HepG2 (cell line): ENCODE results near the gene ARRDC1. TPM values are rescaled to one million over a fixed set of nuclear protein-coding genes. Genes with fewer than 3 reads are reported as not detected.

Source experiments
- AGO1 ChIP-seq: fragments of 200-400 bp; formaldehyde crosslinking; IDR thresholded peaks from 2 replicates; pipeline ENCODE4 v1.6.1; 2017; ENCODE audit warnings: mild to moderate bottlenecking, low read depth, low read length, moderate library complexity; ENCODE audit not compliant: poor library complexity, severe bottlenecking
- AKAP8 ChIP-seq: sonication (generic); formaldehyde crosslinking; IDR thresholded peaks from 2 replicates; pipeline ENCODE4 v1.5.1; 2020; ENCODE audit warnings: mild to moderate bottlenecking, missing genetic modification reagents
- CC2D1A ChIP-seq: sonication (generic); formaldehyde crosslinking; IDR thresholded peaks from 2 replicates; pipeline ENCODE4 v1.8.1; 2023; ENCODE audit warnings: mild to moderate bottlenecking, missing genetic modification reagents
- DZIP1 ChIP-seq: sonication (generic); formaldehyde crosslinking; IDR thresholded peaks from 2 replicates; pipeline ENCODE4 v1.5.0; 2020; ENCODE audit warnings: mild to moderate bottlenecking, missing genetic modification reagents
- ELF3 ChIP-seq: IDR thresholded peaks from 2 replicates; pipeline ENCODE4 v1.6.1; 2016; ENCODE audit warnings: missing genetic modification reagents, missing compliant biosample characterization
- GABPA ChIP-seq, 2 experiments: IDR thresholded peaks; 2 replicates each; pipeline ENCODE4 v1.6.1; 2011 to 2016; ENCODE audit warnings: low read depth in 2 of 2, low read length in 1 of 2, missing biosample characterization in 1 of 2, missing genetic modification characterization in 1 of 2
- KMT2B ChIP-seq: IDR thresholded peaks from 2 replicates; pipeline ENCODE4 v1.6.1; 2016; ENCODE audit warnings: missing genetic modification reagents, missing compliant biosample characterization
- POGZ ChIP-seq: sonication (generic); formaldehyde crosslinking; IDR thresholded peaks from 2 replicates; pipeline ENCODE4 v1.4.0; 2020; ENCODE audit warnings: mild to moderate bottlenecking, missing genetic modification reagents
- SIN3B ChIP-seq: fragments of 150-350 bp; IDR thresholded peaks from 2 replicates; pipeline ENCODE4 v1.6.1; 2014; ENCODE audit warnings: low read length
- TRAFD1 ChIP-seq: sonication (generic); formaldehyde crosslinking; IDR thresholded peaks from 2 replicates; pipeline ENCODE4 v1.5.1; 2020; ENCODE audit warnings: missing genetic modification reagents, mild to moderate bottlenecking, borderline replicate concordance
- ZBTB8A ChIP-seq: sonication (generic); formaldehyde crosslinking; IDR thresholded peaks from 2 replicates; pipeline ENCODE4 v1.4.0; 2020; ENCODE audit warnings: mild to moderate bottlenecking, low read depth, missing genetic modification reagents, borderline replicate concordance
- ZFP62 ChIP-seq: sonication (generic); formaldehyde crosslinking; IDR thresholded peaks from 2 replicates; pipeline ENCODE4 v1.4.0; 2020; ENCODE audit warnings: missing genetic modification reagents
- ZNF33B ChIP-seq: sonication (generic); formaldehyde crosslinking; IDR thresholded peaks from 2 replicates; pipeline ENCODE4 v1.5.1; 2020; ENCODE audit warnings: mild to moderate bottlenecking, missing genetic modification reagents
- ZNF350 ChIP-seq: sonication (generic); formaldehyde crosslinking; IDR thresholded peaks from 2 replicates; pipeline ENCODE4 v1.4.0; 2020; ENCODE audit warnings: mild to moderate bottlenecking, low read depth, missing genetic modification reagents, borderline replicate concordance
- ZNF430 ChIP-seq: sonication (generic); formaldehyde crosslinking; IDR thresholded peaks from 2 replicates; pipeline ENCODE4 v1.9.0; 2021; ENCODE audit warnings: mild to moderate bottlenecking, missing genetic modification reagents
- ZNF598 ChIP-seq: sonication (generic); formaldehyde crosslinking; IDR thresholded peaks from 2 replicates; pipeline ENCODE4 v1.5.1; 2020; ENCODE audit warnings: mild to moderate bottlenecking, missing genetic modification reagents, borderline replicate concordance
- polyA plus RNA-seq, 8 experiments: library from polyadenylated mRNA; depleted of rRNA in 3 of 8; stranded (reverse) in 7 of 8; unstranded in 1 of 8; fragments of >200 nt; fragmentation: Illumina TruSeq in 4 of 8; extraction: Trizol in 4 of 8; gene quantifications; 2 replicates each; pipeline versions ENCODE4 v1.2.1 to v1.2.3, GENCODE V29; 2011 to 2016; ENCODE audit warnings: low read depth in 4 of 8, missing spikeins in 1 of 8, mixed read lengths in 1 of 8; ENCODE audit not compliant: insufficient read depth in 1 of 8
- total RNA-seq, 5 experiments: library from RNA; depleted of rRNA; stranded (reverse); fragments of >200 nt; fragmentation: Illumina TruSeq; extraction: Trizol; gene quantifications; 2 replicates each; pipeline ENCODE4 v1.2.3, GENCODE V29; 2016; ENCODE audit warnings: low read depth in 1 of 5
- TF ChIP-seq, protein P1 (sequence below): sonication (generic); formaldehyde crosslinking; IDR thresholded peaks from 2 replicates; pipeline ENCODE4 v1.9.0; 2021; ENCODE audit warnings: missing genetic modification reagents, borderline replicate concordance
- TF ChIP-seq, protein P2 (sequence below): sonication (generic); formaldehyde crosslinking; IDR thresholded peaks from 2 replicates; pipeline ENCODE4 v1.4.0; 2020; ENCODE audit warnings: missing genetic modification reagents

The ARRDC1 gene
- total and polyA plus RNA-seq, 2 of the 13 experiments (the other 11 are each of a cell fraction or from before 2014, with no cell fraction given): 21.7 to 44.4 TPM

GRCh38 chr9:137578518-137579258 lies 26.8 kb upstream of the ARRDC1 start, which contains the start of gene DPH7 (continued):
- no peak for TF ChIP-seq TRAFD1
- peak; percentile 66 for TF ChIP-seq ELF3 (CRISPR knock-in tag)
- TF ChIP-seq GABPA (IDR thresholded peaks at IDR 0.05; ENCODE audit: low read depth, low read length): peak; percentile 93
- peak; percentile 90 for TF ChIP-seq GABPA (CRISPR knock-in tag; IDR thresholded peaks at IDR 0.05; ENCODE audit: low read depth)
- TF ChIP-seq CC2D1A: no peak
- TF ChIP-seq, protein P1, sequence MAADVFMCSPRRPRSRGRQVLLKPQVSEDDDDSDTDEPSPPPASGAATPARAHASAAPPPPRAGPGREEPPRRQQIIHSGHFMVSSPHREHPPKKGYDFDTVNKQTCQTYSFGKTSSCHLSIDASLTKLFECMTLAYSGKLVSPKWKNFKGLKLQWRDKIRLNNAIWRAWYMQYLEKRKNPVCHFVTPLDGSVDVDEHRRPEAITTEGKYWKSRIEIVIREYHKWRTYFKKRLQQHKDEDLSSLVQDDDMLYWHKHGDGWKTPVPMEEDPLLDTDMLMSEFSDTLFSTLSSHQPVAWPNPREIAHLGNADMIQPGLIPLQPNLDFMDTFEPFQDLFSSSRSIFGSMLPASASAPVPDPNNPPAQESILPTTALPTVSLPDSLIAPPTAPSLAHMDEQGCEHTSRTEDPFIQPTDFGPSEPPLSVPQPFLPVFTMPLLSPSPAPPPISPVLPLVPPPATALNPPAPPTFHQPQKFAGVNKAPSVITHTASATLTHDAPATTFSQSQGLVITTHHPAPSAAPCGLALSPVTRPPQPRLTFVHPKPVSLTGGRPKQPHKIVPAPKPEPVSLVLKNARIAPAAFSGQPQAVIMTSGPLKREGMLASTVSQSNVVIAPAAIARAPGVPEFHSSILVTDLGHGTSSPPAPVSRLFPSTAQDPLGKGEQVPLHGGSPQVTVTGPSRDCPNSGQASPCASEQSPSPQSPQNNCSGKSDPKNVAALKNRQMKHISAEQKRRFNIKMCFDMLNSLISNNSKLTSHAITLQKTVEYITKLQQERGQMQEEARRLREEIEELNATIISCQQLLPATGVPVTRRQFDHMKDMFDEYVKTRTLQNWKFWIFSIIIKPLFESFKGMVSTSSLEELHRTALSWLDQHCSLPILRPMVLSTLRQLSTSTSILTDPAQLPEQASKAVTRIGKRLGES (CRISPR knock-in tag): peak; percentile 36; the same call in 1 of the 2 replicates
- no peak for TF ChIP-seq ZNF350
- TF ChIP-seq ZBTB8A (CRISPR knock-in tag): no peak
- peak; percentile 67; the same call in 1 of the 2 replicates for TF ChIP-seq ZNF430 (CRISPR knock-in tag)
- TF ChIP-seq AKAP8 (CRISPR knock-in tag): peak; percentile 83; the same call in 1 of the 2 replicates
- peak; percentile 88 for TF ChIP-seq KMT2B (CRISPR knock-in tag)
- TF ChIP-seq ZFP62 (CRISPR knock-in tag): no peak
- peak; percentile 81 for TF ChIP-seq POGZ
- TF ChIP-seq ZNF598 (CRISPR knock-in tag): peak; percentile 71; the same call in 1 of the 2 replicates
- TF ChIP-seq, protein P2, sequence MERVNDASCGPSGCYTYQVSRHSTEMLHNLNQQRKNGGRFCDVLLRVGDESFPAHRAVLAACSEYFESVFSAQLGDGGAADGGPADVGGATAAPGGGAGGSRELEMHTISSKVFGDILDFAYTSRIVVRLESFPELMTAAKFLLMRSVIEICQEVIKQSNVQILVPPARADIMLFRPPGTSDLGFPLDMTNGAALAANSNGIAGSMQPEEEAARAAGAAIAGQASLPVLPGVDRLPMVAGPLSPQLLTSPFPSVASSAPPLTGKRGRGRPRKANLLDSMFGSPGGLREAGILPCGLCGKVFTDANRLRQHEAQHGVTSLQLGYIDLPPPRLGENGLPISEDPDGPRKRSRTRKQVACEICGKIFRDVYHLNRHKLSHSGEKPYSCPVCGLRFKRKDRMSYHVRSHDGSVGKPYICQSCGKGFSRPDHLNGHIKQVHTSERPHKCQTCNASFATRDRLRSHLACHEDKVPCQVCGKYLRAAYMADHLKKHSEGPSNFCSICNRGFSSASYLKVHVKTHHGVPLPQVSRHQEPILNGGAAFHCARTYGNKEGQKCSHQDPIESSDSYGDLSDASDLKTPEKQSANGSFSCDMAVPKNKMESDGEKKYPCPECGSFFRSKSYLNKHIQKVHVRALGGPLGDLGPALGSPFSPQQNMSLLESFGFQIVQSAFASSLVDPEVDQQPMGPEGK: no peak; the same call in 1 of the 2 replicates
- TF ChIP-seq SIN3B: no peak
- peak; percentile 31; the same call in 1 of the 2 replicates for TF ChIP-seq DZIP1 (CRISPR knock-in tag)
- TF ChIP-seq AGO1: peak; percentile 79
- TF ChIP-seq ZNF33B (CRISPR knock-in tag): no peak
